Endothelial cell of umbilical vein (primary cell): Measurements from ENCODE around the gene SLC44A1. TPM values are rescaled to one million over a fixed set of nuclear protein-coding genes. Genes with fewer than 3 reads are reported as not detected.

ENCODE experiments used
- BruUV-seq: library from RNA; stranded (reverse); fragments of 400-500 nt; replicated peaks from 2 replicates; lab custom pipeline; 2021; lab: Mats Ljungman, UMichigan
- CTCF ChIA-PET: fragments of 300-600, 350-600 bp; sonication (Branson Sonifier 250); formaldehyde crosslinking; loops from one replicate; lab custom pipeline; 2021; ENCODE audit warnings: antibody characterized with exemption, inconsistent platforms; lab: Charles Lee
- POLR2A ChIA-PET: fragments of 300-600, 350-600 bp; sonication (Branson Sonifier 250); formaldehyde crosslinking; loops from one replicate; lab custom pipeline; 2021; ENCODE audit warnings: antibody characterized with exemption, inconsistent platforms; lab: Charles Lee
- DNase-seq: peaks from one replicate; pipeline ENCODE4 v3.0.0-alpha.2; 2011; ENCODE audit warnings: low read depth, low spot score
- FAIRE-seq: peaks from 2 replicates; lab custom pipeline; 2011; peaks lifted over from hg19 to GRCh38; lab: Jason Lieb, UNC
- H2AFZ ChIP-seq: 2 replicates; pipeline ENCODE4 v1.6.0; 2012; ENCODE audit warnings: low read depth, low read length, control low read depth, inconsistent platforms
- H3K27ac ChIP-seq: 2 replicates; pipeline ENCODE4 v1.5.1; 2011; ENCODE audit warnings: low read depth, mild to moderate bottlenecking, control low read depth, low read length, moderate library complexity; ENCODE audit not compliant: insufficient read depth
- H3K27me3 ChIP-seq, 2 experiments: 2 replicates each; pipeline versions ENCODE4 v1.6.0 to v1.6.1; 2011; ENCODE audit warnings: low read length in 2 of 2, mixed read lengths in 1 of 2; ENCODE audit not compliant: control insufficient read depth in 2 of 2, insufficient read depth in 2 of 2
- H3K36me3 ChIP-seq, 2 experiments: 2 replicates in 1 of 2; 3 replicates in 1 of 2; pipeline ENCODE4 v1.5.1; 2011; ENCODE audit warnings: low read length in 2 of 2, mild to moderate bottlenecking in 1 of 2, moderate library complexity in 1 of 2; ENCODE audit not compliant: control insufficient read depth in 2 of 2, insufficient read depth in 2 of 2; ENCODE audit errors: extremely low read depth in 1 of 2
- H3K4me1 ChIP-seq: 3 replicates; pipeline ENCODE4 v1.5.1; 2011; ENCODE audit warnings: mild to moderate bottlenecking, low read length; ENCODE audit not compliant: control insufficient read depth, insufficient read depth; ENCODE audit errors: extremely low read depth
- H3K4me2 ChIP-seq: 2 replicates; pipeline ENCODE4 v1.6.1; 2011; ENCODE audit warnings: low read length, control low read depth, mixed read lengths; ENCODE audit not compliant: insufficient read depth
- H3K4me3 ChIP-seq, 3 experiments: fragments of 200-600 bp in 1 of 3; sonication (generic), shearing (Covaris generic) in 1 of 3; replicated peaks in 1 of 3; 2 replicates each; pipeline ENCODE4 v1.5.1; 2011 to 2016; ENCODE audit warnings: control low read depth in 3 of 3, low read length in 3 of 3, mild to moderate bottlenecking in 2 of 3, inconsistent platforms in 1 of 3, low read depth in 1 of 3, moderate library complexity in 1 of 3; ENCODE audit not compliant: insufficient read depth in 1 of 3
- H3K79me2 ChIP-seq: 2 replicates; pipeline ENCODE4 v1.6.0; 2012; ENCODE audit warnings: low read length, inconsistent platforms; ENCODE audit not compliant: control insufficient read depth, insufficient read depth
- H3K9ac ChIP-seq: replicated peaks from 2 replicates; pipeline ENCODE3; 2011; ENCODE audit warnings: low read length, control low read depth; ENCODE audit not compliant: insufficient read depth; ENCODE audit errors: extremely low read depth
- H3K9me1 ChIP-seq: replicated peaks from 3 replicates; pipeline ENCODE4 v1.6.0; 2011; ENCODE audit warnings: mild to moderate bottlenecking, low read length; ENCODE audit not compliant: control insufficient read depth, insufficient read depth; ENCODE audit errors: extremely low read depth
- H3K9me3 ChIP-seq: replicated peaks from 2 replicates; pipeline ENCODE4 v1.5.1; 2012; ENCODE audit warnings: low read length, inconsistent platforms; ENCODE audit not compliant: control insufficient read depth, insufficient read depth
- H4K20me1 ChIP-seq: replicated peaks from 2 replicates; pipeline ENCODE3; 2011; ENCODE audit warnings: mild to moderate bottlenecking, low read length; ENCODE audit not compliant: control insufficient read depth, insufficient read depth; ENCODE audit errors: extremely low read depth
- EZH2 ChIP-seq: IDR thresholded peaks from 2 replicates; pipeline ENCODE4 v1.6.1; 2012; ENCODE audit warnings: borderline replicate concordance, low read depth, mild to moderate bottlenecking, moderate library complexity, low read length, inconsistent platforms; ENCODE audit not compliant: severe bottlenecking
- FOS ChIP-seq: IDR thresholded peaks from 2 replicates; pipeline ENCODE4 v1.6.1; 2011; ENCODE audit warnings: mild to moderate bottlenecking, low read length, moderate library complexity, borderline replicate concordance; ENCODE audit not compliant: insufficient read depth
- GATA2 ChIP-seq: IDR thresholded peaks from 2 replicates; pipeline ENCODE4 v1.7.0; 2011; ENCODE audit warnings: low read depth, mild to moderate bottlenecking, moderate library complexity, mixed read lengths, low read length; ENCODE audit not compliant: insufficient read length, insufficient read depth
- JUN ChIP-seq: IDR thresholded peaks from 2 replicates; pipeline ENCODE4 v1.6.1; 2011; ENCODE audit warnings: borderline replicate concordance, low read depth; ENCODE audit not compliant: insufficient read length, insufficient read depth
- MYC ChIP-seq: IDR thresholded peaks from one replicate; pipeline ENCODE4 v1.6.1; 2011; ENCODE audit warnings: mild to moderate bottlenecking, low read depth, low read length
- POLR2A ChIP-seq: IDR thresholded peaks from 2 replicates; pipeline ENCODE4 v1.6.1; 2012; ENCODE audit warnings: low read depth, mild to moderate bottlenecking, control low read depth, low read length
- POLR2AphosphoS5 ChIP-seq: IDR thresholded peaks from 2 replicates; pipeline ENCODE4 v1.6.1; 2012; ENCODE audit warnings: low read depth, mild to moderate bottlenecking, control low read depth, low read length, moderate library complexity; ENCODE audit not compliant: insufficient read depth
- dilution Hi-C: fragments of 300-500 bp; cut with MboI; formaldehyde crosslinking; loops from one replicate; pipeline ENCODE4 v1.15.0; 2019; ENCODE audit warnings: low sequenced_read_pairs; ENCODE audit not compliant: extremely low pct_ligation_motif_present
- intact Hi-C: fragments of 100-400 bp; cut with micrococcal nuclease; formaldehyde crosslinking; loops from one replicate; pipeline ENCODE4 v1.10.0; 2022
- polyA plus RNA-seq, 4 experiments: library from polyadenylated mRNA; depleted of rRNA in 3 of 4; stranded (reverse) in 3 of 4; unstranded in 1 of 4; fragments of >200 nt; gene quantifications; 2 replicates each; pipeline versions ENCODE4 v1.2.1 to v1.2.3, GENCODE V29; 2011 to 2012; ENCODE audit warnings: missing spikeins in 1 of 4
- total RNA-seq: library from RNA; stranded (reverse); gene quantifications from 2 replicates; pipeline ENCODE4 v1.2.3, GENCODE V29; 2021
- TF ChIP-seq, protein P1 (sequence below), 2 donors: IDR thresholded peaks; 1 replicate in 1 of 2; 2 replicates in 1 of 2; pipeline ENCODE4 v1.5.1; 2011; ENCODE audit warnings: low read length in 2 of 2, mild to moderate bottlenecking in 2 of 2, moderate library complexity in 2 of 2, control low read depth in 1 of 2, inconsistent platforms in 1 of 2, low read depth in 1 of 2; ENCODE audit not compliant: insufficient read depth in 1 of 2; ENCODE audit errors: extremely low read depth in 1 of 2
- TF ChIP-seq, protein P2 (sequence below): IDR thresholded peaks from 2 replicates; pipeline ENCODE4 v1.6.1; 2011; ENCODE audit not compliant: insufficient read depth, insufficient read length

The SLC44A1 gene
- total and polyA plus RNA-seq, 2 donors (not counting 3 experiments of a cell fraction or from before 2014, with no cell fraction given): 16.1 to 37.7 TPM

DNA sequence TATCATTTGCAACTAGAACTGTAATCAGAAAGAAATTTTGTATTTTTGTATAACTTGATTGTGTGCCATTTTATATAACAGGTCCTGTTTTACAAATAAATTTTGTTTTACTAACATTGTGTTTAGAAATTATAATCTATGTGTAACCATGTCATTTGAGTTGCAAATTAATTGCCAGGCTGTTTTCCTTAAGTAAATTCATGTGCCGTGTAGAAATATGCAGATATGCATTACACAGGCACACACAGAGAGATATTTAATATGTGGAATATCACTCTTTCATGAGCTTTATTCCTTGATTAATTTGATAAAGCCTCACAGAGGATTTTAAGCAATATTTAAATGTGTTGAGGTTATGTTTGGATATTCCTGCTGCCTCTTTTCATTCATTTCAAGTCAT is 146.8 kb downstream of the SLC44A1 start:
- dilution Hi-C loops (no loop called here), intact Hi-C loops (no loop called here)
- H3K36me3 ChIP-seq: no peaks in the 10 kb centered on the region
- FAIRE-seq (no peak), DNase-seq (no peak)
- no peaks in the 10 kb centered on the region for H3K9me3 ChIP-seq
- H3K79me2 ChIP-seq: no peaks in the 10 kb centered on the region
- H3K9ac ChIP-seq: no peak overlapping the region
- CTCF ChIA-PET: interaction anchor here (0.8 to 1.0 kb wide), 4 partner anchors 11 to 528 kb away, joined by 3 read pairs; no protein-coding TSS in a partner anchor
- H3K4me2 ChIP-seq: no peak overlapping the region
- POLR2A ChIA-PET: no interaction called here
- H2AFZ ChIP-seq: no peak overlapping the region
- BruUV-seq: no TSS peak
- no peak for TF ChIP-seq EZH2
- TF ChIP-seq MYC: no peak
- TF ChIP-seq, protein P1, sequence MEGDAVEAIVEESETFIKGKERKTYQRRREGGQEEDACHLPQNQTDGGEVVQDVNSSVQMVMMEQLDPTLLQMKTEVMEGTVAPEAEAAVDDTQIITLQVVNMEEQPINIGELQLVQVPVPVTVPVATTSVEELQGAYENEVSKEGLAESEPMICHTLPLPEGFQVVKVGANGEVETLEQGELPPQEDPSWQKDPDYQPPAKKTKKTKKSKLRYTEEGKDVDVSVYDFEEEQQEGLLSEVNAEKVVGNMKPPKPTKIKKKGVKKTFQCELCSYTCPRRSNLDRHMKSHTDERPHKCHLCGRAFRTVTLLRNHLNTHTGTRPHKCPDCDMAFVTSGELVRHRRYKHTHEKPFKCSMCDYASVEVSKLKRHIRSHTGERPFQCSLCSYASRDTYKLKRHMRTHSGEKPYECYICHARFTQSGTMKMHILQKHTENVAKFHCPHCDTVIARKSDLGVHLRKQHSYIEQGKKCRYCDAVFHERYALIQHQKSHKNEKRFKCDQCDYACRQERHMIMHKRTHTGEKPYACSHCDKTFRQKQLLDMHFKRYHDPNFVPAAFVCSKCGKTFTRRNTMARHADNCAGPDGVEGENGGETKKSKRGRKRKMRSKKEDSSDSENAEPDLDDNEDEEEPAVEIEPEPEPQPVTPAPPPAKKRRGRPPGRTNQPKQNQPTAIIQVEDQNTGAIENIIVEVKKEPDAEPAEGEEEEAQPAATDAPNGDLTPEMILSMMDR (IDR thresholded peaks at IDR 0.05; ENCODE audit: extremely low read depth in 1 of 2, insufficient read depth in 1 of 2, low read depth in 1 of 2, low read length in 2 of 2): no peak
- TF ChIP-seq POLR2AphosphoS5: no peak
- no peak for TF ChIP-seq GATA2
- TF ChIP-seq FOS: no peak
- no peak for TF ChIP-seq POLR2A
- TF ChIP-seq, protein P2, sequence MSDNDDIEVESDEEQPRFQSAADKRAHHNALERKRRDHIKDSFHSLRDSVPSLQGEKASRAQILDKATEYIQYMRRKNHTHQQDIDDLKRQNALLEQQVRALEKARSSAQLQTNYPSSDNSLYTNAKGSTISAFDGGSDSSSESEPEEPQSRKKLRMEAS: no peak
- TF ChIP-seq JUN: no peak
- no peaks in the 10 kb centered on the region for H3K9me1 ChIP-seq
- H3K4me3 ChIP-seq: no peak overlapping the region
- no peaks in the 10 kb centered on the region for H3K27me3 ChIP-seq
- no peak overlapping the region for H3K27ac ChIP-seq
- no peaks in the 10 kb centered on the region for H3K4me1 ChIP-seq
- H4K20me1 ChIP-seq: no peaks in the 10 kb centered on the region
